GM19438 (cell line): ENCODE data around the gene CSK.

Experiments
- ATAC-seq: cut with Tn5 transposase; IDR thresholded peaks from one replicate; pipeline ENCODE4 v1.9.1; 2021; ENCODE audit warnings: low read depth; ENCODE audit not compliant: unreplicated experiment

Gene CSK

DNA sequence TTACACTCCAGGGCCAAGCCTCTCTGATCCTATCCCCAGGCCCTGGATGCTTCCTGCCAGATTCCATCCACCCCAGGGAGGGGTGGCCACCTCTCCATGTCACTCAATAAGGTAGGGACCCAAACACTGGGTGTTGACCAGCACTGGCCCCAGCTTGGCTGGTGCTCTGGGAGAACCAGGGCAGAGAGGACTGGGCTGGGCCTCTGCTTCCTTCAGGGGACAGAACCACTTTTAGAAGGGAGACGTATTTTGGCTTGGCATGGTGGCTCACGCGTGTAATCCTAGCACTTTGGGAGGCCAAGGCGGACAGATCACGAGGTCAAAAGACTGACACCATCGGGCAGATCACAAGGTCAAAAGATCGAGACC, 39.9 kb downstream of the CSK start:
- no peak for ATAC-seq

DNA sequence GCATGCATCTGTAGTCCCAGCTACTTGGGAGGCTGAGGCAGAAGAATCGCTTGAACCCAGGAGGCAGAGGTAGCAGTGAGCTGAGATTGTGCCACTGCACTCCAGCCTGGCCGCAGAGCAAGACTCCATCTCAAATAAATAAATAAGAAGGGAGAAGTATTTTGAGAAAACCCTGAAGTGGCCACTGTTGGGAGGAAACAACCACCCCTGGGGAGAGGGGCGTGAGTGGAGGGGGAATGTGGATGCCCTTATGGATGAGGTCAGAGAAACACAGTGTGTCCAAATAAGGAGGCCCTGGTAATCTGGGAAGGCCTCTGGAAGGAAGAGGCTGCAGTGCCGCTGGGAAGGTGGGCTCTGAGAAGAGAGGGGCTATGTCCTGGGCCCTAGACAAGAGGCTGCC, 40.4 kb downstream of the CSK start:
- no peak for ATAC-seq

DNA sequence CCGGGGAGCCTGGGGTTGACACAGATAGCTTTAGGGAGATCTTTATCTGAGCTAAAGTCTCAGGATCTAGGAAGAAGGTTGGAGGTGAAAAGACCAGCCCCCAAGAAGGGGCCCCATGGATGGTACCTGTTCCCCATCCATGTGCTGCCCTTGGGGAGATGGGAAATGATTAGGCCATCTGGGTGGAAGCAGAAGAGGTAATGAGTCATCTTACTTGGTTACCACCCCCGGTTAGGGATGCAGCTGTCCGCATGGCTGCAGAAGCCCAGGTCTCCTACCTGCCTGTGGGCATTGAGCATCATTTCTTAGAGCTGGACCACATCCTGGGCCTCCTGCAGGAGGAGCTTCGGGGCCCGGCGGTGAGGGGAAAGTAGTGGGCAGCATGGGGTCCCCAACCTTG, 41.4 kb downstream of the CSK start:
- no peak for ATAC-seq

DNA sequence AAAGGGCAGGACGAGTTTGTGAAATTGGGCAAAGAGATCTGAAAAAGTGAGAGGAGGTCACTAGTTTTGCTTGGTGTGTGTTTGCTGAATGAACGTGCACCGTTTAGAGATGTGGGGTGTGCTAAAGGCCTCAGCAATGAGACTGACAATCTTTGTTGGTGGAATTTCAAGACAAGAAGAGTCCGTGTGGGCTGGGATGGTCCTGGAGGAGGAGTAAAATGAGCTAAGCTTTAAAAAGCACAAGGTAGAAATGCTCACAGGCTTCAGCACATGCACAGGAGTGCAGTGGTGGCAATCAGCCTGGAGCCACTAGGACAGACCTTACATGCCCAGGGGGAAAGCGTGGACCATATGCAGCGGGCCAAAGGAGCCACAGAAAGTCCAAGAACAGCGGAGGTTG, 43.1 kb downstream of the CSK start:
- ATAC-seq = no peak

DNA sequence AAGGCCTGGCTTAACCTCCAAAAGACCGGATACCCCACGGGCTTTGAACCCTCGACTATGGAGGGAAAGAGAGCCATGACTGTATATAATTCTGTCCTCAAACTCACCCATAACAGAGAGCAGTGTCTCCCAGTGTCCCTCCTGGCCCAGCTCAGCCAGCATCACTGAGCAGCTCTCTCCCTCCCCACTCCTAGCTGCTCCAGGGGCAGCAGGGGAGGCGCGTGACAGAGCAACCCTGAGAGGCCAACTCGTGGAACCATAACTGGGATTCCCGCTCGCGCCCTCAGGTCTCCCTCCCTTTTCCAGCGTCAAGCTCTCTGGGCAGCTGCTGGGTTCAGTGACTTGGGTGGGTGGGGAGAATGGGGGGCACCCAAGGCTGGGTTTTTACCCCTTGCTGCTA, 44.0 kb downstream of the CSK start:
- no peak for ATAC-seq

DNA sequence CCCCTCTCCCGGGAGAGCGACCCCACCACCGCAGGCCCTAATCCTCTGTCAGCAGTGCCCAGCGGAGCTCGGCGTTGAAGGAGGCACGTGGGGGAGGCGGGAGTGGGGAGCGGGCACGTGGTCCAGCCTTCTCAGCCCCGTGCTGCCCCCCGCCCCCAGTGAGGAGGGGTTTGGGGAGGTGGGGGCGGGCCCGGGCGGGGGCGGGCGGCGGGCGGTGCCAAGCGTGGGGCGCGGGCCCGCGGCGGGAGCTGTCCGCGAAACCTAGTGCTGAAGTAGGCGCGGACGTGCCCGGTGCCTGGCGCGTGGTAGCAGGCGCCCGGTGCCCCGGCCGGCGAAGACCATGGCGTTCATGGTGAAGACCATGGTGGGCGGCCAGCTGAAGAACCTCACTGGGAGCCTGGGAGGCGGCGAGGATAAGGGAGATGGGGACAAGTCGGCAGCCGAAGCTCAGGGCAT, 44.5 kb downstream of the CSK start, which contains the start of gene CPLX3:
TSS of gene CPLX3 (plus strand) at position 264 of the 456 bp plus-strand sequence. CDS start at position 341, 77 bp downstream.
- no peak for ATAC-seq

DNA sequence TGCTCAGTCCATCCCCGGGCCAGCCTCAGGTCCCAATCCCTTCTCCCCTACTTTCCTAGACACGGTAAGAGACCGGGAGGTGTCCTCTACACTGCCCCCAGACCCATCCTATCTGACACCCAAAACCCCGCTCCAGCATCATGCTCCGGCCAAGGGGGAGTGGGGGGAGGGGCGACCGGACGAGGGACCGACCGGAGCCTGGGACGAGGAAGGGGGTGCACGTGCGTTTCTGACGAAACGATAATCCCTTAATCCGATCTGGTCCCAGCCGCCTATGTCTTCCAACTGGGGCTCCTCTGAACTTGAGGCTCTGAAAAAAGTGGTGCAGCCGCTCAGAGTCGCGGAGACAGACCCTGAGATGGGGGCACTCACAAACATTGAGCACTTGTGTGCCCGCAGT, 45.0 kb downstream of the CSK start:
- no peak for ATAC-seq

DNA sequence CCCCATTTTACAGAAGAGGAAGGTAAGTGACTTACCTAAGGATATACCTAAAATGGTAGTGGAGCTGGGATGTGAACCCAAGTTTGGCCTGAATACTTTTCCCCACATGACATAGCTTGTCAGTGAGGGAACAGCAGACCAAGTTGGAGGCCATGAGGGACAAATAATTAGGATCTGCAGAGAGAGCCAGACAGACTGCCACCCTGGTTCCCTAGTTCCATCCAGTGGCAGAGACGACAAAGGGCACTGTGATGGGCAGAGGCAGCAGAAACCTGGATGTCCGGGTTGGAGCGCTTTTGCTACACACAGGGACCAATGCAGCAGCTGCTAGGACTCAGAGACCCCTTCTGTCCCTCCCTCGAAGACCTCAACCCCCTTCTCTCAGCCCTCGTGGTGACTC, 45.7 kb downstream of the CSK start:
- ATAC-seq = no peak

DNA sequence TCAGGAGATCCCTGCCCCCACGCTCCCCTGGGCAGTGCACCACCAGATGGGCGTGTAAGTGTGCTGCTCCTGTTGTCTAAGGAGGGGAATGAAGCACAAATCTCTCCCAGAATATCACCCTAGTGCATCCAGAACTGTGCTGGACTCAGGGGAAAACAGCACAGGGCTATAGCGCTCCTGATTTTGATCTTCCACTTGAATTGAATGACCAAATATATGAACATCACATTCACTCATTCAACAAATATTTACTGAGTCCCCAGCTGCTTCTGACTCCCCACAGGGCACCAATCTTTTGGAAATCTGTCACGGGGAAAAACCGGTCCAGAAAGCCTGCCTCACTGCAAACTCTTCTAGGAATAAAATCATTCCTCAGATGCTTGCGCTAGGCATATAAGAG, 47.0 kb downstream of the CSK start:
- no peak for ATAC-seq

DNA sequence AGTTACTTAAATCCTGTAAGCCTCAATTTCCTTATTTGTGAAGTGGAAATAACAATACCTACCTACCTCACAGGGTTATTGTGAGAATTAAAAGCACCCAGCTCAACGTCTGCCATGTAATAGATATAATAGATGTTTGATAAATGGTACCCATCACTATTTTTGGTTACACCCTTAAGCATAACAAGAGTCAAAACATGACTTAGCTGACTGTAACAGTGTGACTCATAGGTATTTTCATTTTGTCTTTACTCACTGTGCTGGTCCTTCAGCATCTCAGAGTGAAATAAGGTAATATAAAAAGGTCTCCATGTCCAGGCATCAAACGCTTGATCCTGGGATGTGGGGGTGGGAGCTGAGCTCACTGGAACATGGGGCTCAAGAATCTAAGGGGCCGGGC, 47.6 kb downstream of the CSK start:
- ATAC-seq = no peak

DNA sequence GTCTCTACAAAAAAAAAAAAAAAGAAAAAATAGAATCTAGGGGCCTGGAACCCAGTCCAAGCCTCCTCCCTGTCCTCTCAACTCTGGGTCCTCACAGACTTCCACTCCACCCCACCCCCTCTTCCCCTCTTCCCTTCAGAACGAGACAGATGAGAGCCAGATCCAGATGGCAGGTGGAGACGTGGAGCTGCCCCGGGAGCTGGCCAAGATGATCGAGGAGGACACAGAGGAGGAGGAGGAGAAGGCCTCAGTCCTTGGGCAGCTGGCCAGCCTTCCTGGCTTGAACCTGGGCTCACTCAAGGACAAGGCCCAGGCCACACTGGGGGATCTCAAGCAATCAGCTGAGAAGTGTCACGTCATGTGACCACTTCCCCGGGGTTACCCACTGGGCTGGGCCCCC, 48.1 kb downstream of the CSK start:
- no peak for ATAC-seq

DNA sequence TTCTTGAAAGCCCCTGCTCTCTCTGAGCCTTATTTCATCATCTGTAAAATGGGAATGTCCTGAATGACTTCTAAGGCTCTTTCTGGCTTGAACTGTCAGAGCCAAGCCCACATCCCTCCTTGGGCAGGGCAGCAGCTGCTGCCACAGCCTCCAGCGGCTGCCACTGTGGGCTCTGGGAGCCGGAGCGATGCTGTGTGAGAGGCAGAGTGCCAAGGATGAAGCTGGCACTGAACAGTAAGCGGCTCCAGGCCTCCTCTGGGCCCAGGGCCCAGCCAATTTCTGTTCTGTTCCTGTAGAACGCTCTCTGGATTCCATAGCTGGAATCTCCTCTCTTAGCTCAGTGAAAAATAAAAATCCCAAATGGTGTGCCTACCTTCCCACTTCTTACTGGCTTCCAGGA, 49.0 kb downstream of the CSK start:
- no peak for ATAC-seq

DNA sequence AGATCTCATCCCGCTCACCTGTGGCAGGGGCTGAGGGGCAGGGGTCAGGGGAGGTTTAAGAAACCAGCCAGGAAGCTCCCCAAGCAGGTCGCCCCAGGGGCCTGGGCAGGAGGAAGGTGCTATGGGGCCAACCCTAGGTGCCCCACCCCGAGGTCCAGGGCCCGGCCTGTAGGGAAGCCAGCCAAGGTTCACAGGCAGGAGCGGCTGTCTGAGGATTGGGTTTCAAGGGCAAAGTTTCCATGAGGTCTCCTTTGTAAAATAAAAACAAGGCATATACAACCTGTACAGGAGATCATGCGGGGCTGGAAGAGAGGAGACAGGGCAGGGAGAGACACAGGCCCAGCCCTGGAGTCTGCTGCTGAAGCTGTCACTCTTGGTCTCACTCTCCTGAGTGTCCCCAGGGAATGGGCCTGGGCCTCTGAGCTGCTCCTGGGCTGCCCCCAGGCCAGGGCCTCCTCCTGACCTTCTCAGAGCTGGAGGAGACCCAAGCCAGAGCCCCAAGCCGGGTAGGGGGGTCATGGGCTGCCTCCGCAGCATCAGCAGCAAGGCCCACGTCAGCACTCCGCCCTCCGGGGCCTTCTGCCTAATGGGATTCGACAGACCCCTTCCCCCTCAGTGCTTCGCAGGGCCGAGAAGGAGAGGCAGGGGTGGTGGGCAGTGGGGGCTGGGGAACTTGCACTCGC, 50.1 kb downstream of the CSK start:
- no peak for ATAC-seq

DNA sequence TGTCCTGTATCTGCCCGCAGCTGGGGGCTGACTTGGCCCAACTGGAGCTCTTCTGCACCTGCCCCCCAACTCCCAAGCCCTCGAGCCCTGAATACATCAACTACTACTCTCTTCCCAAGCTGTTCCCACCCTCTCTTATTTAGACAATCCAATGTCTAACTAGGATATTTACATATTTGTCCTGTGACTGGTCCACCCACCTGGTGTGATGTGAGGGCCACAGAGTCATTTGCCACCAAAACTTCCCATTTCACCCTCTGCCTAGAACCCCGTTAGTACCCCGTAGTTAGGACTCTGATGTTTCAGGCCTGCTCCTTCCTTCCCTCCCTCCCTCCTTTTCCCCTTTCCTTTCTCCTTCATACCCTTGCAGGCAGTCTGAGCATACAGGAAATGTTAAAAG, 50.9 kb downstream of the CSK start:
- no peak for ATAC-seq

DNA sequence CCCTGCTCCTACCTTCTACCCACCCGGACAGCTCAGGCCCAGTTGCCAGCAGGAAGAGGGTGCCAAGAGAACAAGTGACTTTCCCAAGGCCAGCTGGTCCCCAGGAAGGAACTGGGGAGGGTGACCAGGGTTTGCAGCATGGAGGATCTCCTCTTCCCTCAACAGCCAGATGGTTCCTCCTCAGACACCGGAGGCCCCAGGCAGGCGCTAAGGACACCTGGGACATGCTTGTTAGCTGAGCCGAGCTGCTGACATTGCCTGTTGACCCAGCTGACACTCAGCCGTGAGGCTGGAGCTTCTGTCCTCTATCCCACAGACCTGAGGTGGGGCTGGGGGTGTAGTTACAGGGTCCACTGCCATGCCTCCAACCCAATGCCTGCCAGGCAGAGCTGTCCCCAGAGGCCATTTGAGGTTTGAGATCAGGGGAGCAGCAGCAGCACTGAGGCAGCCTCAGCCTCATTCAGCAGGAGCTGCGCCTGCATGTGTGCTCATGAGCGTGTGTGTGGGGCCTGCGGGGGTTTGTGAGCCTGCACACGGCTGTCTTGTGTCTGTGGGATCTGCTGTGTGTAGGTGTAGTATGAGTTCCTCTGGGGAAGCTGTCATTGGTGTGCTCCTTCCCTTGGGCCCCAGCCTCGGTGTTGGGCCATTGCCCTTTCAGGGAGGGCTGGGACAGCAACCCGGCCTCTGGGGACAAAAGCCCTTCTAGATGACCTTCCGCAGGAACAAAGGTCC, 51.7 kb downstream of the CSK start:
- ATAC-seq = no peak

DNA sequence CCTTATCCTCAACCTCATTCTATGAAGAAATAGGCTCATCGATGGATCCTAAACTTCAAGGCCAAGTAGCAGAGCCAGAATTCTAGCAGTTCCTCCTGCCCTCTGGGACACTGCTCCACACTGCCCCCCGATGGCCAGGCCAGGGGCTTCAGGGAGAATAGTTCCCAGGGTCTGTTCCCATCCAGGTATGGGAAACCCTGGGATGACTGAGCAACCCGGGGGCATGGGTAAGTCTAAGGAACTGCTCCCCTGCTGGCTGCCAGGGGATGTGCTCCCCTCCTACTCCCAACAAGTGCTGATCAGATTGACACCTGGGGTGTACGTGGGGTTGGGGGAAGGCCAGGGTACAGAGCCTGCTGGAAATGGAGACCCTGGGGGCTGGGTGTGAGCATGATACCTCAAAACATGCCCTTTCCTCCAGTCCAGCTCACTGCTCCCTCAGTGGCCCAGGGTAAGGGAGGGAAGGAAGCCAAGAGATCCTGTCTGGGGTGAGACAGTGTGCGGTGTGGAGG, 53.5 kb downstream of the CSK start:
- ATAC-seq = no peak

DNA sequence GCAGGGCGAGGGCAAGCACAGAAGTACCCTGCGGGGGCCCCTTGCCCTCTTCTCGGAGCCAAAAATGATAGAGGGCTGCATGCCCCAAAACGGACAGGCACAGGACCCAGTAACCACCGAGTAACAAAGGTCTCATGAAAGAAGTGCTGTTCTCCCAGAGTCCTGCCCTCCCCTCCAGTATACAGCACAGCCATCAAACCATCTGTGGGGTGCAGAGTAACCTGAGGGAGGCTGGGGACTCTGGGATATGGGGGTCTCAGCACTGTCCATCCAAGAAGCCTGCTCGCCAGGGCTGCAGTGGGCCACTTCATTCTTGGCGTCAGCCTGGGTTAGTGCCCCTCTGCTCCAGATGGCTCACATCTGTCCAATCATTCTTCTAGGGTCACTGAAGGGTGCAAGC, 55.0 kb downstream of the CSK start:
- no peak for ATAC-seq

DNA sequence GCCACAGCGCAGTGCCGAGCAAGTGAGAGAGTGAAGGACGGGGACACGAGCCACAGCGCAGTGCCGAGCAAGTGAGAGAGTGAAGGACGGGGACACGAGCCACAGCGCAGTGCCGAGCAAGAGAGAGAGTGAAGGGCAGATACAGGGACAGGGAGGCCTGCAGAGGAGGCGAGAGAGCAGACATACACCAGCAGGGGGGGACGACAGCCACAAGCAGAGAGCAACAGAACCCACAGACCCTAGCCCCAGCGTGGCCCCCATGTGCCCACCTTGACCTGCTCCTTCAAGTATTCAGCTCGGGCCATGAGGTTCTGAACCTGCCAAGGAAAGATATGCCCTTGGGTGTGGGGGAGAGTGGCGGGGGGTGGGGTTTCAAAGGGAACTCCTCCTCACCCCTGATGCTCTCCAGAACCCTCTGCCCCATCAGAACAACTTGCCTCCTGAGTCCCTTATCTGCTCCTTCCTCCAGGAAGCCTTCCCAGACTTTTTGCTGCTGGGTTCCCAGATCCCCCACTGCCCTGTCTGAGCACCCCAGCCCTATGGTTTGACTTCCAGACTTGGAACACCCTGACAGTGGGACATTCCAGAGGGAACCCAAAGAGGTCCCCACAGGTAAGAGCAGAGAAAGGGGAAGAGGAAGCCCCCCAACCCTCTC, 55.7 kb downstream of the CSK start:
- ATAC-seq = no peak

DNA sequence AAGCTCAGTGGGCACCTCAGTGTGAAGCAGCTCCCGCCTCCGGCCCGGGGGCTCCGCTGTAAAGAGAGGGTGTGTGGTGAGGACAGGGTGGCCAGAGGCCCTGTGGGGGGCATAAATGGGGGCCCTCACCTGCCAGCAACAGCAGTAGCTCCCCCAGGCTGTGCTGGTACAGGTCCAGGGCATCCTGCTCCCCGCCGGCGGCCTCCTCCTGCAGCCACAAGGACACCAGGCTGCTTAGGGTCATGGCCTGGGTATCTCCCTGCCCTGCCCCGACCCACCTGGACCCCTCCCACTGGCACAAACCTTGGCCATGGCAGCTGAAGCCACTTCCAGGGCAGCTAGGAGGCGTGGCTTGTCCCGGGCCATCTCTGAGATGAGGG, 56.2 kb downstream of the CSK start:
- ATAC-seq = no peak

DNA sequence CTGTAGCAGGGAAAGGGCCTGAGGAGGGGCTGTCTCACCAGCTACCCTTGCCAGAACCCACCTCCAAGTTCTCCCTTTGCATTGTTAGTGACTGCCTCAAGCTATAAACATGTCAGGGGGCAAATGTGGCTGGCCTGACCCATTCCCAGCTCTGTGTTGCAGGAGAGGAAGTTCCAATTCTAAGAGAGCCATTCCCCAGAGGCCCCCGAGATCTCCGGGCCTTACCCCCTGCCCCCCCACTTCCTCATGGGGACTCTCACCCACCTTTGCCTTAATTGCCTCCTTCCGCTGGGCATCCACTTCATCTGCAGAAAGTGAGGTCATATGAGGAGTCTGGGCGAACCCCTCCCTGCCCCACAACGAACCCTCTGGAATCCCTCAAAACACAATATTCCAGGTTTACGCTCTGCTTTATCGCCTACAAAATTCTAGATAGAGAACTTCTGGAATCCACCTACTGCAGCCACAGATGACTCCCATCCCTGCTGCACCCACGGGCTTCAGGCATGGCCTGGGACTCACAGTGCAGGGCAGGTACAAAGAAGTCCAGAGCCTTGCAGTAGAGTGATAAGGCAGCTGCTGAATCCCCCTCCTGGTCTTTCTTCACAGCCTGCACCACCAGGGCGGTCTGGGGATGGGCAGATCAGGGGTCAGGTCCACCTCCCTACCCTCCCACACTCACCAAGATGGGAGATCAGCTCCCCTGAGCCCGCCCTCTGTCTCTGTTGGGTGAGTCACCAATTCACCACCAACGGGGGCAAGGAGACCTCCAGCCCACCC, 57.1 kb downstream of the CSK start:
- ATAC-seq = no peak
